GM12878 (cell line): Measurements from ENCODE around the gene GADL1. TPM values are rescaled to one million over a fixed set of nuclear protein-coding genes. Genes with fewer than 3 reads are reported as not detected.

Experiments used
- ATAC-seq: fragments of 200-7000 bp; cut with Tn5 transposase; 3 replicates; pipeline ENCODE4 v1.9.1; 2020; ENCODE audit warnings: mild to moderate bottlenecking, moderate library complexity
- BruUV-seq: library from RNA; stranded (reverse); fragments of 400-500 nt; replicated peaks from 2 replicates; lab custom pipeline; 2021; lab: Mats Ljungman, UMichigan
- CTCF ChIA-PET: fragments of 300-600 bp; sonication (Branson Sonifier 250); formaldehyde crosslinking; extraction: SDS; loops from one replicate; lab custom pipeline; 2021; ENCODE audit warnings: inconsistent platforms; lab: Yijun Ruan, JAX
- POLR2A ChIA-PET: fragments of 350-600 bp; formaldehyde crosslinking; extraction: SDS; loops from one replicate; lab custom pipeline; 2021; ENCODE audit warnings: inconsistent platforms; lab: Charles Lee
- RAD21 ChIA-PET: fragments of 300-600 bp; sonication (Branson Sonifier 250); formaldehyde crosslinking; loops from one replicate; lab custom pipeline; 2023; ENCODE audit warnings: antibody characterized with exemption; ENCODE audit not compliant: unreplicated experiment; lab: Charles Lee
- SMC1A ChIA-PET: fragments of 300-600 bp; sonication (Branson Sonifier 250); formaldehyde crosslinking; loops from one replicate; lab custom pipeline; 2023; ENCODE audit not compliant: unreplicated experiment, uncharacterized antibody; lab: Charles Lee
- DNase-seq: peaks from one replicate; pipeline ENCODE4 v3.0.0-alpha.2; 2011; ENCODE audit warnings: low read depth, low spot score
- FAIRE-seq: peaks from 3 replicates; lab custom pipeline; 2011; peaks lifted over from hg19 to GRCh38; lab: Jason Lieb, UNC
- H2AFZ ChIP-seq: 2 replicates; pipeline ENCODE4 v1.6.0; 2011; ENCODE audit warnings: low read depth, low read length, control low read depth; ENCODE audit not compliant: control insufficient read depth
- H3K27ac ChIP-seq: 2 replicates; pipeline ENCODE4 v1.5.1; 2011; ENCODE audit warnings: control low read depth; ENCODE audit not compliant: control insufficient read depth, insufficient read depth
- H3K27me3 ChIP-seq, 2 experiments: replicated peaks in 1 of 2; 2 replicates each; pipeline versions ENCODE4 v1.6.0 to v1.6.1; 2011; ENCODE audit warnings: low read length in 1 of 2; ENCODE audit not compliant: control insufficient read depth in 2 of 2, insufficient read depth in 2 of 2
- H3K36me3 ChIP-seq, 2 experiments: 2 replicates each; pipeline ENCODE4 v1.5.1; 2011; ENCODE audit warnings: low read length in 1 of 2; ENCODE audit not compliant: control insufficient read depth in 2 of 2, insufficient read depth in 2 of 2
- H3K4me1 ChIP-seq: 2 replicates; pipeline ENCODE4 v1.6.1; 2011; ENCODE audit warnings: mild to moderate bottlenecking, low read length, moderate library complexity, mixed read lengths; ENCODE audit not compliant: control insufficient read depth, insufficient read depth
- H3K4me2 ChIP-seq: 2 replicates; pipeline ENCODE4 v1.6.0; 2011; ENCODE audit warnings: control low read depth; ENCODE audit not compliant: control insufficient read depth, insufficient read depth
- H3K4me3 ChIP-seq: fragments of 200-600 bp; sonication (generic); 2 replicates; pipeline ENCODE4 v1.5.1; 2016
- H3K79me2 ChIP-seq: 2 replicates; pipeline ENCODE4 v1.6.0; 2011; ENCODE audit warnings: low read length; ENCODE audit not compliant: control insufficient read depth, insufficient read depth
- H3K9ac ChIP-seq: 2 replicates; pipeline ENCODE4 v1.8.0; 2011; ENCODE audit warnings: low read length, control low read depth, mixed read lengths; ENCODE audit not compliant: control insufficient read depth, insufficient read depth
- H3K9me3 ChIP-seq: replicated peaks from 3 replicates; pipeline ENCODE4 v1.5.1; 2011; ENCODE audit warnings: mild to moderate bottlenecking, low read length; ENCODE audit not compliant: control insufficient read depth, insufficient read depth
- H4K20me1 ChIP-seq: 2 replicates; pipeline ENCODE4 v1.6.0; 2011; ENCODE audit not compliant: control insufficient read depth, insufficient read depth
- ATF3 ChIP-seq: IDR thresholded peaks from 2 replicates; pipeline ENCODE4 v1.6.1; 2011; ENCODE audit warnings: low read depth, mild to moderate bottlenecking, low read length, moderate library complexity, borderline replicate concordance; ENCODE audit errors: extremely low read depth
- BCL11A ChIP-seq: IDR thresholded peaks from 2 replicates; pipeline ENCODE4 v1.6.1; 2011; ENCODE audit warnings: low read depth, low read length
- CREB1 ChIP-seq: IDR thresholded peaks from 2 replicates; pipeline ENCODE4 v1.6.1; 2012; ENCODE audit warnings: low read depth, mild to moderate bottlenecking, inconsistent platforms
- HCFC1 ChIP-seq: fragments of 150-350 bp; IDR thresholded peaks from 2 replicates; pipeline ENCODE4 v1.6.1; 2014; ENCODE audit warnings: low read length
- PAX5 ChIP-seq: IDR thresholded peaks from 2 replicates; pipeline ENCODE4 v1.6.1; 2011; ENCODE audit warnings: low read depth, low read length, borderline replicate concordance
- PAX8 ChIP-seq: fragments of 450-650 bp; IDR thresholded peaks from 2 replicates; pipeline ENCODE4 v1.6.1; 2017; ENCODE audit warnings: mild to moderate bottlenecking, moderate library complexity
- RAD21 ChIP-seq: IDR thresholded peaks from 2 replicates; pipeline ENCODE4 v1.6.1; 2011; ENCODE audit warnings: mild to moderate bottlenecking, low read depth, low read length, moderate library complexity; ENCODE audit not compliant: insufficient read depth
- TAF1 ChIP-seq: IDR thresholded peaks from 2 replicates; pipeline ENCODE4 v1.6.1; 2011; ENCODE audit warnings: mild to moderate bottlenecking, low read depth, low read length, borderline replicate concordance
- YBX1 ChIP-seq: fragments of 450-650 bp; IDR thresholded peaks from 2 replicates; pipeline ENCODE4 v1.6.1; 2016; ENCODE audit warnings: antibody characterized with exemption
- ZZZ3 ChIP-seq: IDR thresholded peaks from 2 replicates; pipeline ENCODE4 v1.6.1; 2011; ENCODE audit warnings: low read depth; ENCODE audit not compliant: control insufficient read depth, insufficient read length
- WGBS: methylation state at CpG from one replicate; pipeline ENCODE4 v1.1.6; 2016; ENCODE audit warnings: low lambda C conversion rate; ENCODE audit not compliant: insufficient replicate concordance, insufficient coverage; ENCODE audit errors: missing lambda C conversion rate; 5-methylcytosine and 5-hydroxymethylcytosine counted together
- in situ Hi-C: fragments of 300-500 bp; cut with MboI; formaldehyde crosslinking; loops from 9 replicates; pipeline ENCODE4 v1.14.3; 2018; ENCODE audit warnings: mixed read lengths
- intact Hi-C: fragments of 100-400 bp; cut with micrococcal nuclease; formaldehyde crosslinking; loops from one replicate; pipeline ENCODE4 v1.14.2; 2022; ENCODE audit not compliant: unreplicated experiment
- polyA plus RNA-seq, 11 experiments: library from polyadenylated mRNA; depleted of rRNA in 4 of 11; unstranded in 6 of 11; stranded (reverse) in 5 of 11; fragments of >200 nt; fragmentation: Nextera tagmentation in 4 of 11; fragmentation: Illumina TruSeq in 1 of 11; extraction: Ambion mirVana in 4 of 11; extraction: Trizol in 1 of 11; gene quantifications; 1 replicate in 1 of 11; 2 replicates in 10 of 11; pipeline versions ENCODE4 v1.2.1 to v1.2.3, GENCODE V29; 2011 to 2016; ENCODE audit warnings: inconsistent platforms in 2 of 11, missing spikeins in 2 of 11, low read depth in 1 of 11
- total RNA-seq, 4 experiments: library from RNA; depleted of rRNA in 3 of 4; stranded (reverse); fragments of >200 nt in 3 of 4; fragmentation: Illumina TruSeq in 1 of 4; extraction: Trizol in 1 of 4; gene quantifications; 2 replicates each; pipeline versions ENCODE4 v1.2.1 to v1.2.3, GENCODE V29; 2013 to 2021
- TF ChIP-seq, protein P1 (sequence below): fragments of 150-350 bp; IDR thresholded peaks from 2 replicates; pipeline ENCODE4 v1.6.1; 2016; ENCODE audit warnings: low read depth, low read length
- TF ChIP-seq, protein P2 (sequence below): IDR thresholded peaks from 2 replicates; pipeline ENCODE4 v1.6.1; 2011; ENCODE audit warnings: mild to moderate bottlenecking, low read depth, low read length, moderate library complexity; ENCODE audit not compliant: insufficient replicate concordance

GADL1 gene
- total and polyA plus RNA-seq, 10 of the 15 experiments (the other 5 are each of a cell fraction or from before 2014, with no cell fraction given), result 0.04 TPM; not detected in 9

- no peak for TF ChIP-seq YBX1
- no peak for TF ChIP-seq TAF1
- no peak for TF ChIP-seq ZZZ3
- TF ChIP-seq ATF3, result no peak
Observed at GRCh38 chr3:30845606-30846005, 48.9 kb downstream of the GADL1 start (continued).

- Histone ChIP-seq H3K4me2 (no peak overlapping the region), H3K79me2 (no peaks in the 10 kb centered on the region), H3K27me3 (no peaks in the 10 kb centered on the region), H3K27ac (no peak overlapping the region), H3K9ac (no peak overlapping the region), H3K36me3 (no peaks in the 10 kb centered on the region), H3K4me1 (no peaks in the 10 kb centered on the region)
- intact Hi-C loops (no loop called here), in situ Hi-C loops (no loop called here)
- ChIA-PET CTCF (no interaction called here), RAD21 (no interaction called here)
- WGBS, result 83% methylated on average over 10 of the region's 10 CpGs
- no peak for ATAC-seq
- no TSS peak for BruUV-seq
- no peak for TF ChIP-seq RAD21
- TF ChIP-seq, all 136 proteins: peak for 0
- SMC1A ChIA-PET, result no interaction called here
- Histone ChIP-seq H4K20me1 (no peaks in the 10 kb centered on the region), H3K9me3 (no peaks in the 10 kb centered on the region), H2AFZ (no peak overlapping the region), H3K4me3 (no peak overlapping the region)
- DNase-seq (no peak), FAIRE-seq (no peak)
- POLR2A ChIA-PET, result no interaction called here
Observed at GRCh38 chr3:30843877-30844276, 50.6 kb downstream of the GADL1 start.

GRCh38 chr3:30836141-30836540, 58.3 kb downstream of the GADL1 start:
- ChIA-PET SMC1A (interaction anchor here (0.8 kb wide), 1 partner anchor 66 kb away, joined by 3 read pairs; no protein-coding TSS in a partner anchor), CTCF (interaction anchor here (1.0 to 1.2 kb wide), 2 partner anchors 10 to 18 kb away, joined by 3 read pairs; no protein-coding TSS in a partner anchor), RAD21 (no interaction called here), POLR2A (no interaction called here)
- BruUV-seq, result no TSS peak
- Histone ChIP-seq H2AFZ (no peak overlapping the region), H4K20me1 (no peaks in the 10 kb centered on the region), H3K9ac (no peak overlapping the region), H3K4me3 (no peak overlapping the region), H3K27ac (no peak overlapping the region), H3K4me1 (no peaks in the 10 kb centered on the region), H3K79me2 (no peaks in the 10 kb centered on the region), H3K36me3 (no peaks in the 10 kb centered on the region), H3K4me2 (no peak overlapping the region), H3K9me3 (no peaks in the 10 kb centered on the region), H3K27me3 (peaks cover 1 to 2% of the 10 kb centered on the region in 2 experiments; a peak in 1 of 4 replicates)
- in situ Hi-C loops, result no loop called here
- FAIRE-seq, result no peak
- DNase-seq, result no peak
- ATAC-seq, result no peak
- intact Hi-C loops, result no loop called here
- 0% methylated on average over 1 of the region's 1 CpG for WGBS
- TF ChIP-seq CREB1 (no peak), HCFC1 (no peak), BCL11A (no peak), PAX8 (no peak), PAX5 (no peak)
- TF ChIP-seq, protein P1, sequence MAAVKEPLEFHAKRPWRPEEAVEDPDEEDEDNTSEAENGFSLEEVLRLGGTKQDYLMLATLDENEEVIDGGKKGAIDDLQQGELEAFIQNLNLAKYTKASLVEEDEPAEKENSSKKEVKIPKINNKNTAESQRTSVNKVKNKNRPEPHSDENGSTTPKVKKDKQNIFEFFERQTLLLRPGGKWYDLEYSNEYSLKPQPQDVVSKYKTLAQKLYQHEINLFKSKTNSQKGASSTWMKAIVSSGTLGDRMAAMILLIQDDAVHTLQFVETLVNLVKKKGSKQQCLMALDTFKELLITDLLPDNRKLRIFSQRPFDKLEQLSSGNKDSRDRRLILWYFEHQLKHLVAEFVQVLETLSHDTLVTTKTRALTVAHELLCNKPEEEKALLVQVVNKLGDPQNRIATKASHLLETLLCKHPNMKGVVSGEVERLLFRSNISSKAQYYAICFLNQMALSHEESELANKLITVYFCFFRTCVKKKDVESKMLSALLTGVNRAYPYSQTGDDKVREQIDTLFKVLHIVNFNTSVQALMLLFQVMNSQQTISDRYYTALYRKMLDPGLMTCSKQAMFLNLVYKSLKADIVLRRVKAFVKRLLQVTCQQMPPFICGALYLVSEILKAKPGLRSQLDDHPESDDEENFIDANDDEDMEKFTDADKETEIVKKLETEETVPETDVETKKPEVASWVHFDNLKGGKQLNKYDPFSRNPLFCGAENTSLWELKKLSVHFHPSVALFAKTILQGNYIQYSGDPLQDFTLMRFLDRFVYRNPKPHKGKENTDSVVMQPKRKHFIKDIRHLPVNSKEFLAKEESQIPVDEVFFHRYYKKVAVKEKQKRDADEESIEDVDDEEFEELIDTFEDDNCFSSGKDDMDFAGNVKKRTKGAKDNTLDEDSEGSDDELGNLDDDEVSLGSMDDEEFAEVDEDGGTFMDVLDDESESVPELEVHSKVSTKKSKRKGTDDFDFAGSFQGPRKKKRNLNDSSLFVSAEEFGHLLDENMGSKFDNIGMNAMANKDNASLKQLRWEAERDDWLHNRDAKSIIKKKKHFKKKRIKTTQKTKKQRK, result no peak
- TF ChIP-seq, protein P2, sequence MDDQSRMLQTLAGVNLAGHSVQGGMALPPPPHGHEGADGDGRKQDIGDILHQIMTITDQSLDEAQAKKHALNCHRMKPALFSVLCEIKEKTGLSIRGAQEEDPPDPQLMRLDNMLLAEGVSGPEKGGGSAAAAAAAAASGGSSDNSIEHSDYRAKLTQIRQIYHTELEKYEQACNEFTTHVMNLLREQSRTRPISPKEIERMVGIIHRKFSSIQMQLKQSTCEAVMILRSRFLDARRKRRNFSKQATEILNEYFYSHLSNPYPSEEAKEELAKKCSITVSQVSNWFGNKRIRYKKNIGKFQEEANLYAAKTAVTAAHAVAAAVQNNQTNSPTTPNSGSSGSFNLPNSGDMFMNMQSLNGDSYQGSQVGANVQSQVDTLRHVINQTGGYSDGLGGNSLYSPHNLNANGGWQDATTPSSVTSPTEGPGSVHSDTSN, result no peak
